Smooth muscle cell (in vitro differentiated cells): Measurements from ENCODE around the gene NDRG4. TPM values are rescaled to one million over a fixed set of nuclear protein-coding genes. Genes with fewer than 3 reads are reported as not detected.
A peak's percentile ranks its signal among the peaks of the same experiment; 100 is the strongest.

Experiments
- DNase-seq: peaks from one replicate; lab custom pipeline; 2025; ENCODE audit not compliant: unreplicated experiment; lab: John Stamatoyannopoulos, UW
- H2AFZ ChIP-seq: fragments of 200-600 bp; sonication (generic); 2 replicates; pipeline ENCODE4 v1.6.0; 2016; ENCODE audit warnings: antibody characterized with exemption, low read depth, mild to moderate bottlenecking
- H3F3A ChIP-seq: fragments of 200-600 bp; sonication (generic); 2 replicates; pipeline ENCODE4 v1.6.0; 2017; ENCODE audit warnings: antibody characterized with exemption, low read depth
- H3K27ac ChIP-seq: fragments of 200-600 bp; sonication (generic); 2 replicates; pipeline ENCODE4 v1.5.1; 2016; ENCODE audit warnings: low read depth, mild to moderate bottlenecking
- H3K27me3 ChIP-seq: fragments of 200-600 bp; sonication (generic); 2 replicates; pipeline ENCODE4 v1.6.1; 2016; ENCODE audit warnings: low read depth, mild to moderate bottlenecking
- H3K36me3 ChIP-seq: fragments of 200-600 bp; sonication (generic); 2 replicates; pipeline ENCODE4 v1.5.1; 2016; ENCODE audit warnings: low read depth
- H3K4me1 ChIP-seq: fragments of 200-600 bp; sonication (generic); 2 replicates; pipeline ENCODE4 v1.5.1; 2016; ENCODE audit warnings: low read depth
- H3K4me2 ChIP-seq: fragments of 200-600 bp; sonication (generic); 2 replicates; pipeline ENCODE4 v1.6.0; 2016; ENCODE audit warnings: mild to moderate bottlenecking
- H3K4me3 ChIP-seq: fragments of 200-600 bp; sonication (generic); 2 replicates; pipeline ENCODE4 v1.5.1; 2016; ENCODE audit warnings: mild to moderate bottlenecking
- H3K79me2 ChIP-seq: fragments of 200-600 bp; sonication (generic); 2 replicates; pipeline ENCODE4 v1.6.0; 2016; ENCODE audit warnings: low read depth, mild to moderate bottlenecking
- H3K9ac ChIP-seq: fragments of 200-600 bp; sonication (generic); 2 replicates; pipeline ENCODE4 v1.6.0; 2016; ENCODE audit warnings: low read depth
- H3K9me3 ChIP-seq: fragments of 200-600 bp; sonication (generic); replicated peaks from 2 replicates; pipeline ENCODE4 v1.5.1; 2016; ENCODE audit warnings: low read depth
- H4K20me1 ChIP-seq: fragments of 200-600 bp; sonication (generic); 2 replicates; pipeline ENCODE4 v1.6.0; 2016; ENCODE audit warnings: low read depth
- CTCF ChIP-seq: fragments of 200-600 bp; sonication (generic); IDR thresholded peaks from 2 replicates; pipeline ENCODE4 v1.5.1; 2017; ENCODE audit warnings: borderline replicate concordance, mild to moderate bottlenecking, antibody characterized with exemption; ENCODE audit not compliant: insufficient read depth, poor library complexity, severe bottlenecking
- WGBS: methylation state at CpG from one replicate; pipeline ENCODE4 v1.1.7; 2016; ENCODE audit warnings: low lambda C conversion rate; 5-methylcytosine and 5-hydroxymethylcytosine counted together
- polyA plus RNA-seq: library from polyadenylated mRNA; unstranded; fragments of >200 nt; fragmentation: Nextera tagmentation; extraction: Ambion mirVana; gene quantifications from 2 replicates; pipeline ENCODE4 v1.2.1, GENCODE V29; 2016
- total RNA-seq: library from RNA; depleted of rRNA; stranded (reverse); fragments of >200 nt; gene quantifications from 2 replicates; pipeline ENCODE4 v1.2.3, GENCODE V29; 2014

Gene NDRG4
- total and polyA plus RNA-seq, 2 experiments from 2014 or later, result 9.9 to 23.0 TPM

- WGBS, result 3% methylated on average over 60 of the region's 86 CpGs
These were observed 35.7 kb upstream of the NDRG4 start for GRCh38 chr16:58464047-58464915.

GRCh38 chr16:58464916-58465731 is 34.8 kb upstream of the NDRG4 start:
- Histone ChIP-seq H3K27me3 (peaks cover 89% of the 10 kb centered on the region), H3K79me2 (no peaks in the 10 kb centered on the region), H3K4me3 (no peak overlapping the region), H2AFZ (no peak overlapping the region), H3K36me3 (no peaks in the 10 kb centered on the region), H3K27ac (no peak overlapping the region), H3K9me3 (no peaks in the 10 kb centered on the region), H3K4me1 (peaks cover 3% of the 10 kb centered on the region), H3K4me2 (peak overlapping the region; percentile 85), H3K9ac (no peak overlapping the region), H3F3A (no peaks in the 10 kb centered on the region), H4K20me1 (no peaks in the 10 kb centered on the region)
- no peak for TF ChIP-seq CTCF
- WGBS, result 28% methylated on average over 24 of the region's 24 CpGs
- no peak for DNase-seq

More at GRCh38 chr16:58464047-58464915, 35.7 kb upstream of the NDRG4 start:
- peaks cover 81% of the 10 kb centered on the region for H3K27me3 ChIP-seq
- TF ChIP-seq CTCF, result no peak
- H3K4me3 ChIP-seq, result peak overlapping the region; percentile 53
- H3K9me3 ChIP-seq, result no peaks in the 10 kb centered on the region
- no peak for DNase-seq
- H2AFZ ChIP-seq, result no peak overlapping the region
- H3K4me1 ChIP-seq, result peaks cover 3% of the 10 kb centered on the region
- no peaks in the 10 kb centered on the region for H4K20me1 ChIP-seq
- H3K27ac ChIP-seq, result no peak overlapping the region
- H3K9ac ChIP-seq, result no peak overlapping the region
- no peaks in the 10 kb centered on the region for H3K79me2 ChIP-seq
- peak overlapping the region; percentile 85 for H3K4me2 ChIP-seq
- H3F3A ChIP-seq, result no peaks in the 10 kb centered on the region
- no peaks in the 10 kb centered on the region for H3K36me3 ChIP-seq

- H3F3A ChIP-seq, result no peaks in the 10 kb centered on the region
- no peak for TF ChIP-seq CTCF
- H3K4me2 ChIP-seq, result no peak overlapping the region
- no peak overlapping the region for H3K4me3 ChIP-seq
- H3K27me3 ChIP-seq, result peaks cover 92% of the 10 kb centered on the region
- no peak overlapping the region for H2AFZ ChIP-seq
- no peaks in the 10 kb centered on the region for H3K79me2 ChIP-seq
- DNase-seq, result no peak
- H3K36me3 ChIP-seq, result no peaks in the 10 kb centered on the region
- H3K4me1 ChIP-seq, result peaks cover 3% of the 10 kb centered on the region
- 95% methylated on average over 13 of the region's 13 CpGs for WGBS
- no peaks in the 10 kb centered on the region for H3K9me3 ChIP-seq
- H3K9ac ChIP-seq, result no peak overlapping the region
- no peaks in the 10 kb centered on the region for H4K20me1 ChIP-seq
- no peak overlapping the region for H3K27ac ChIP-seq
These were observed 34.1 kb upstream of the NDRG4 start for GRCh38 chr16:58465817-58466216.
